T-helper 1 cell treated with Interleukin-12 subunit alpha and Interleukin-12 subunit beta and Interleukin-4 antibody, amounts not matched to agents 30 μg/mL and 1 μg/mL, for 36 hours (primary cell): ENCODE data around the gene CMBL.
A peak's percentile ranks its signal among the peaks of the same experiment; 100 is the strongest.
"Not testable (repeated sequence)": the region's sequence is repeated elsewhere in the genome, so short reads cannot be mapped to it uniquely, and the experiment has no call there.

Experiments
- H3K27ac Mint-ChIP-seq: one replicate; pipeline ENCODE4 v1.8.0; 2021; ENCODE audit warnings: mild to moderate bottlenecking, mixed read lengths
- H3K27me3 Mint-ChIP-seq: one replicate; pipeline ENCODE4 v1.8.0; 2021; ENCODE audit warnings: low read depth, mixed read lengths
- H3K36me3 Mint-ChIP-seq: one replicate; pipeline ENCODE4 v1.8.0; 2021; ENCODE audit warnings: low read depth, mixed read lengths
- H3K4me1 Mint-ChIP-seq: one replicate; pipeline ENCODE4 v1.8.0; 2021; ENCODE audit warnings: low read depth, mixed read lengths
- H3K4me3 Mint-ChIP-seq: one replicate; pipeline ENCODE4 v1.8.0; 2021; ENCODE audit warnings: mild to moderate bottlenecking, moderate library complexity, mixed read lengths
- H3K9me3 Mint-ChIP-seq: one replicate; pipeline ENCODE4 v1.8.0; 2021; ENCODE audit warnings: mixed read lengths

Gene CMBL

DNA sequence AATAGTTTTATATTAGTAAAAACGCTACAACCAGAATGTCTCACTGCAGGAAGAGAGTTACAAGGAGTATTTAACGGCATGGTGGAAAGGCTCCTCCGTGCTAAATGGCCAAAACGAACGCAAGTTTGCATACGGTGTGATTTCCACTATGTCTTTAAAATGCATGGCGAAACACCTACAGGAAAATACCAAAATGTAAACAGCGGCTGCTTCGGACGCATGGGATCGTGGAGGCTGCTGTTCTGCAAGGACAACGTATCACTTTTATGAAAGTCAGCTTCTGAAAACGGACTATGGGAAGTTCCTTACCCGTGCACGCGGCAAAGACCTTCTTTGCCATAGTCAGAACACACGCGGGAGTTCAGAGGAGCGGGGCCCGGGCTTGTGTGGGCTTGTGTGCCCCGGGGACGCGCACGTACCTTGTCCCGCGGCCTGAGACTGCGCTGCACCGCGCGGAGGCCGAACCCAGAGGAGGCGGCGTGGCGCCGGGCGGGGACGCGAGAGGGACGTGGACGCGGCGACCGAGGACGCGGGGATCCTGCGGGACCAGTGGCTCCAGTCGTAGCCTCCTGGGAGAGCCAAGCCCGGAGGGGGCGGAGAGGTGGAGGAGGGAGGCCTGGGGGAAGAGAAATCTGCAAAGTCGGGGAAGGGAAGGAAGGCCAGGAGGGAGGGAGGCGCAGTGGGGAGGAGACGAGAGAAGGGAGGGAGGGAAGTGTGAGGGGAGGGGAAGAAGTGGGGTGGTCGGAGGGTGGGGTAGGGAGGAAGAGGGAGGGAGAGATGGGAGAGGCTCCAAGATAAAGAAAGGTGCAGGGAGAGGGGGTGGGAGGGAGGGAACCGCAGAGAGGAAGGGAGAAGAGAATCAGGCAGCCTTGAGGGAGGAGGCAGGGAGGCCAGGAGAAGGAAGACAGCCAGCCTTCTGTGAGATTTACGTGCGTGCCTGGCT, at the start of gene CMBL:
TSS of gene CMBL (minus strand) at position 697 of the 943 bp plus-strand sequence. CDS start 17,140 bp downstream, outside the sequence.
- H3K9me3 Mint-ChIP-seq = no peaks in the 10 kb centered on the region
- H3K4me1 Mint-ChIP-seq = peaks cover 8% of the 10 kb centered on the region
- H3K36me3 Mint-ChIP-seq = no peaks in the 10 kb centered on the region
- H3K27ac Mint-ChIP-seq = no peak within 1 kb of the TSS
- peaks cover 49% of the 10 kb centered on the region for H3K27me3 Mint-ChIP-seq
- H3K4me3 Mint-ChIP-seq = peak within 1 kb of the TSS; percentile 76

DNA sequence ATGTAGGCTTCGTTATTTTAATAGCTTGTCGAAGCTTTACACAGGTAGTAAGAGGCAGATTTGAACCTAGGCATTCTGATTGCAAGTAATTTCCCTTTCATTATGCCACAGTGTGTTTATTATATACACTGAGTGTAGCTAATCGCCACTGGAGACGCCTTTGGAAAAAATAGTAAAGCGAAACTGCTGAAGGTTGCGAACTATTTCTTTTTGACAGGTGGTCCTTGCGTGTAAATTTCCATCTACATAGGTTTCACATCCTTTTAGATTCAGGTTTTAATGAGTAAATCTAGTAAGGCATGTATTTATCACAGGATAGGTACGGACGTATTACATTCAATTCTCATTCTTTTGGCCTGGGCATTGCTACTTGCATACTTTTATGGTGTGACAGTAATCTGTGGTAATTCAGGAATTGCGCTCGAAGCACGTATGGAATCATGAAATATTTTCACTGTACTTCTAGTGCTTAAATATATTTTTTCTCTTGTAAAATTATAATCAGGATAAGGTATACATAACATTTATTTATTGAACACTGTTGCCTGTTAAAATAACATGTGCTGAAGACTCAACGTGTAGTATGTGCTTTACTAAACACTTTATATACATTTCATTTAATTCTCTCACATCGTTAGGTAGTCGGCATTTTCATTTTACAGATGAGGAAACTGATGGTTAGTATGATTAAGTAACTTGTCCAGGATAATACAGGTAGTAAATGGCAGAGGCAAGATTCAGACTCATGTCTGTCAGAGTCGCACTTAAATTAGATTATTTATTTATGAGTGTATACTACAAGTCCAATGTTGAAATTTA, 47.6 kb upstream of the CMBL start:
- Mint-ChIP-seq H3K4me3 (peak overlapping the region; percentile 98), H3K27me3 (no peaks in the 10 kb centered on the region), H3K4me1 (peaks cover 30% of the 10 kb centered on the region), H3K9me3 (no peaks in the 10 kb centered on the region), H3K27ac (peak overlapping the region; percentile 99), H3K36me3 (no peaks in the 10 kb centered on the region)

DNA sequence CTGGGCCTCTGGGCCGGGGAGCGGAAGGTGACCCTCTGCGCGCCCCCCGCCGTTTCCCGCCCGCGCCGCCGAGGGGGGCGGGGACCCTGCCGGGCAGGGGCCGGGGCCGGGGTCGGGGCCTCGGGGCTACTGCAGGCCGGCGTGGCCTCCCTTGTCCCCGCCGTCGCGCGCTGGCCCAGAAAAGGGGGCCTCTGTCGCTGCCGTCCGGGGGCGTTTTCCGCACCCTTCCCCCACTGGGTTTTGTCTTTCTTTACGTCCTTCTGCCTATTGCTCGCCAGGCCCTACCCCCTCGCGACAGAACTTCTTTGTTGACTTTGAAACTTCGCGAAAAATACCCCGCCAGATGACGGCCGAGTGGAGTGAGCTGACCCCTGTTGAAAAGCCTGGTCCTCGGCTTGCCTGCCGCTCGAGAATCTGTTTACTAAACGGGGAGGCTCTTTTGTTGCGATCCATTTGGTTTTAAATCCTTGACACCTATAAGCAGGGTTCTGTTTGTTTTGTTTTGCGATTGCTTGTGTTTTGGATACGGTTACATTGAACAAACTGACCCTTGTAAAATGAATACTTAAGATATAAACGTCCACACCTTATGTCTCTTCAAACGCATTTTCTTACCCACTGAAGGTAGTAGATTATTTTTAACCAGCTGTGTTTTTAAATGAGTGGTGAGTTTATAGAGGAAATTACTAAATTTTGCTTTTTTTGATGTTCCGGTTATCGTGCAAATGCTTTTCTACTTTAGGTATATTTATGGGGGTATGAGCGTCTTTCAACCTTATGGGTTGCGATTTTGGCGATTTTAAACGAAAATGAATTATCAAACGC, 46.6 kb upstream of the CMBL start:
- peak overlapping the region; percentile 99 for H3K27ac Mint-ChIP-seq
- peak overlapping the region; percentile 98 for H3K4me3 Mint-ChIP-seq
- H3K27me3 Mint-ChIP-seq = no peaks in the 10 kb centered on the region
- no peaks in the 10 kb centered on the region for H3K9me3 Mint-ChIP-seq
- H3K4me1 Mint-ChIP-seq = peaks cover 30% of the 10 kb centered on the region
- H3K36me3 Mint-ChIP-seq = no peaks in the 10 kb centered on the region

DNA sequence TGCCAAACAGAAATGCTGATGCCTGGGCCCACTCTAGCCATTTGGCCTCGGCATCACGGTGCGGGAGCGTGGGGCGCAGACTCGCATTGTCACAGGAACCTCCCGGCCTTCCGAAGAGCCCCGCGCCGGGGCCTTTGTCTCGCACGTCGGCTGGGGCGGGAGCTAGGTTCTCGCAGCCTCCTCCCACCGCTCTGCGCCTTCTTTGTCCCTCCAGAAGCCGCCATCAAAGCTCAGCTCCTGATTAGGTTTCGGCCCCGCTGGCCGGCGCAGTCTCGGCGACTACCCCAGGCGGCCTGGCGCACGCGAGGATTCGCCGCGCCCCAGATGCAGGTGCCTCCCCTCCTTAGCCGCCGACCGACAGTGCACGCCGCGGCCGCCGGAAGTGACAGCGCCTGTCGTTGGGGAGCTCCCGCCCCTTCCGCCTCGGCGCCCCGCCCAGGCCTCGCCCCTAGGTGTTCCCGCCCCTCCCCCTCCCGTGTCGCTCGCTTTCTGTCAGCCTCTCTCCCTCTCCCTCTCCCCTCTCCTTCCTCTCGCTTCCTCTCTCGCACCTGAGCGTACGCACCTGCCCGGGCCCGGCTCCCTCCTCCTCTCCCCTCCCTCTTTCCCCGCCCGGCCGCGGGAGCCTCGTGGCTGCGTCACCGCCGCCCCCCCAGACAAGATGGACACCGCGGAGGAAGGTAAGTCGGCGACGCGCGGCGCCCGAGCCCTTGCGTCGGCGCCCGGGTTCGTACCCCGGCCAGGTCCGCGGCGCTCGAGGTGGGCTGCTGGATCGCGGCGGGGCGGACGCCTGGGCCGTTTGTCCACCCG, 45.7 kb upstream of the CMBL start, which contains the start of gene MARCHF6:
TSS of gene MARCHF6 (plus strand) at position 455 of the 807 bp plus-strand sequence. CDS start at position 659, 204 bp downstream.
- peak within 1 kb of the TSS; percentile 99 for H3K27ac Mint-ChIP-seq

DNA sequence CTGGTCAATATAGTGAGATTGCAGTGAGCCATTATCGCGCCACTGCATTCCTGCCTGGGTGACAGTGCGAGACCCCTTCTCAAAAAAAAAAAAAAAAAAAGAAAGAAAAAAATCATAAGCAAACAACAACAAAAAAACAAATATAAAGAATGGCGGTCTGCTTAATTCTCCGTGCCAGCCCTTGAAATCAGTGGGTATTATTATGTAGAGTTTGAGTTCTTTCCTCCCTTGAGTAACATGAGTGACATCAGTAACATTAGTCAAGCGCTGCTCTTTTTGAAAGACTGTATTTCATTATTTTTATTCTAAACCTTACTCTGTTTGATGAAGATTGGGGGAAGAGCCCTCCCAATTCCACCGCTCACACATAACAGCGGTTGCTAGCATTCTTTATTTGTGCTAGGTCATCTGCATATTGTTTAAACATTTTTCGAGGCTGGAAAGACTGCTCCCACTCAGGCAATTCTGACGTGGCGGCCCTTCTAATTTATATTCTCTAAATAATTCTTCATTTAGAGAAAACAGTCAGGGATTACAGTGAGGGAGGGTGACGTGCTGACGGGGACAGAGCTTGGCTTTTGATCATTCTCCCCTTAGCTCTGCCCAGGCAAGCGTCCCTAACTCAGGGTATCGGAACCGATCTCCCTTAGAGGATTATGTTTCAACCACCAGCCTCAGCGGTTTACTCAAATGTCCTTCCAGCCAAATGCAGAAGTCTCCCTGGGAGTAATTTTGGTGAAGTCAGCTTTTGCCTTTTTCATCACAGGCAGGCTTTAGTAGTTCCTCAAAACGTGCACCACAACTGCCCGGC, 44.9 kb upstream of the CMBL start:
- peak overlapping the region; percentile 87 for H3K4me3 Mint-ChIP-seq
- no peaks in the 10 kb centered on the region for H3K27me3 Mint-ChIP-seq
- H3K4me1 Mint-ChIP-seq = peaks cover 24% of the 10 kb centered on the region
- H3K36me3 Mint-ChIP-seq = no peaks in the 10 kb centered on the region
- no peaks in the 10 kb centered on the region for H3K9me3 Mint-ChIP-seq
- peak overlapping the region; percentile 91 for H3K27ac Mint-ChIP-seq

More for the DNA sequence above, 45.7 kb upstream of the CMBL start, which contains the start of gene MARCHF6:
- Mint-ChIP-seq H3K9me3 (no peaks in the 10 kb centered on the region), H3K4me3 (peak within 1 kb of the TSS; percentile 98), H3K4me1 (peaks cover 30% of the 10 kb centered on the region), H3K27me3 (no peaks in the 10 kb centered on the region), H3K36me3 (no peaks in the 10 kb centered on the region)

DNA sequence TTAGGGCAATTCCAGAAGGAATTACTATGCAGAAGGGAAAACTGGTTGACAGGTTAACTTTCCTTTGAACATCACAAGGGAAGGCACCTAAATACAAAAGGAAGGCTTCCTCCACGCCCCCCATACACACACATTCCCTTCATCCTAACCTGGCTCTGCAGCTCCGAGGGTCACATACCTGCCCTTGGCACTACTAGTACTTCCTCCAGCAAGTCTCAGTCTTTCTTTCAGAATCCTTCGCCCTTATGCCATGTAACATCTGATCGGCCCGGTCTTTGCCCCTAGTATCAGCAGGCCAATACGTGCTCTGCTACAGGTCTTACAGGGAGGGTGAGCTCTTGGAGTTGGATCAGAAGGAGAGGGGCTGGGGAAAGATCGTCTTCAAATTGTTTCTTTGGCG, 44.2 kb upstream of the CMBL start:
- no peaks in the 10 kb centered on the region for H3K36me3 Mint-ChIP-seq
- H3K4me1 Mint-ChIP-seq = peaks cover 24% of the 10 kb centered on the region
- H3K27ac Mint-ChIP-seq = no peak overlapping the region
- H3K4me3 Mint-ChIP-seq = peak overlapping the region; percentile 23
- H3K27me3 Mint-ChIP-seq = no peaks in the 10 kb centered on the region
- H3K9me3 Mint-ChIP-seq = no peaks in the 10 kb centered on the region

DNA sequence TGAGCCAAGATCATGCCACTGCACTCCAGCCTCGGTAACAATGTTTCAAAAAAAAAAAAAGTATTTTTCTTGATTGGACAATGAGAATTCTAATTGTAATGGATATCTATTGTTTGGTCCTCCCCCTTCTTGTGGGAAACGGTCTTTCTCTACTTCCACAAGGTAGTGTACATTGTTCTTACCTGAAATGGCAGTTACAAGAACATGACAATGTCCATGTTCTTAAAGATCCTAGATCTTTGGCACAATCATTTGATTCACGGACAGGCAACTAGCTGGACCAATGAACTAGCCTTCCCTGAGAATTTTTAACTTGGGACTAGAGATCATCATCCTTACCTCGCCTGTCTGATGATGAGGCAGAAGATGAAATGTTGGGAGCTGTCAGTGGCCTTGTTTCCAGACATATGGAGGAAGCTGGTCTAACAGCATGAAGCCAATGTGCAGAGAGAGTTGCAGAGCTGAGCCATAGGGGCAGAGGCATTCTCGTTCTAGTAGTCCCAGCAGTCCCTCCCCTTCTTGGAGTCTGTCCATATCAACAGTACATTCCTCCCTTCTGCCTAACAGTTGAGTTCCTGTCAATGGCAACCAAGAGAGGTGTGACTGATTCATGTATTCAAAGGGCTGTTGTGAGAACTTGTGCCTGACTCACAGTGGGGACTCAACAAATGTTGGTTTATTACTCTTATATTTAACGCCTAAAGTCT, 43.6 kb upstream of the CMBL start:
- Mint-ChIP-seq H3K4me1 (peaks cover 22% of the 10 kb centered on the region), H3K27me3 (no peaks in the 10 kb centered on the region), H3K36me3 (no peaks in the 10 kb centered on the region), H3K4me3 (no peak overlapping the region), H3K9me3 (no peaks in the 10 kb centered on the region), H3K27ac (no peak overlapping the region)

DNA sequence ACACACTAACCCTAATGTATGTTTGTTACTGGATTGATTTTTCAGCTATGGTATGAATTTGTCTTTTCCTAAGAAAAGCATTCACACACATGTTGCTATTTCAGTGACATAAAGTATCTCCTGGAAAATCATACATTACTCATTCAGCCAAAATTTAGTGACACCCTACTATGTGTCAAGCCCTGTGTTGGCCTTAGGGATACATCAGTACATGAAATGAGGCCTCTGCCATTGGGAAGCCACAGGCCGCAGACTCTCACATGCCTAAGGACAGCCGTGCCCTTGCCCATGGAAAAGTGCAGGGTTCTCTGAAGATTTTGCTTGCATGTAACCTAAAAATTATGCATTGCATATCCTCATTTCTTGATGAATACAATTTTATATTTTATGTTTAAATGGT, 40.6 kb upstream of the CMBL start:
- Mint-ChIP-seq H3K9me3 (no peaks in the 10 kb centered on the region), H3K36me3 (no peaks in the 10 kb centered on the region), H3K4me3 (no peak overlapping the region), H3K4me1 (peaks cover 10% of the 10 kb centered on the region), H3K27ac (no peak overlapping the region), H3K27me3 (no peaks in the 10 kb centered on the region)

DNA sequence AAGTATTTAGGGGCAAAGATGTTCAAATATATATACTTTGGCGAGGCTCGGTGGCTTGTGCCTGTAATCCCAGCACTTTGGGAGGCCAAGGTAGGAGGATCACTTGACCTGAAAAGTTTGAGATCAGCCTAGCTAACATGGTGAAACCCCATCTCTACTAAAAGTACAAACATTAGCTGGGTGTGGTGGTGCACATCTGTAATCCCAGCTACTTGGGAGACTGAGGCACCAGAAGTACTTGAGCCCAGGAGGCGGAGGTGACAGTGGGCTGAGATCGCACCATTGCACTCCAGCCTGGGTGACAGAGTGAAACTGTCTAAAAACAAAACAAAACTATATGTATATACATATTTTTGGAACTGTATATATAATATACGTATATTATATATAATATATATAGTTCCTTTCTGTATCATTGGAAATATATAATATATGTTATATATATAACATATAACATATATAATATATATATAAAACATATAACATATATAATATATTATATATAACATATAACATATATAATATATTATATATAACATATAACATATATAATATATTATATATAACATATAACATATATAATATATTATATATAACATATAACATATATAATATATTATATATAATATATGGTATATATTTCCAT, 36.9 kb upstream of the CMBL start:
- not testable (repeated sequence) for H3K27me3 Mint-ChIP-seq, H3K4me1 Mint-ChIP-seq, H3K27ac Mint-ChIP-seq

DNA sequence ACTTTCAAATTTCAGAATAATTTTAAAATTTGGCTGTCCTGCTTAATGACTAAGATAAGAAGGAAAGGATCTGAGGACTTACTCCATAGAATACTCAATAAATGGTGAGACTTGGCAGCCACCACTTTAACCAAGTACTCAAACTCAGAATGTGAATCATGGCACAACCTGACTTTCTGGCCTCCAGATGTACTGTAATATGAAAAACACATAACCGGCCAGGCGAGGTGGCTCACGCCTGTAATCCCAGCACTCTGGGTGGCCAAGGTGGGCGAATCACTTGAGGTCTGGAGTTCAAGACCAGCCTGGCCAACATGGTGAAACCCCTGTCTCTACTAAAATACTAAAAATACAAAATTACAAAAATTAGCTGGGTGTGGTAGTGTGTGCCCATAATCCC, 35.8 kb upstream of the CMBL start:
- H3K36me3 Mint-ChIP-seq = no peaks in the 10 kb centered on the region
- H3K9me3 Mint-ChIP-seq = no peaks in the 10 kb centered on the region
- H3K4me3 Mint-ChIP-seq = no peak overlapping the region
- H3K4me1 Mint-ChIP-seq = no peaks in the 10 kb centered on the region
- no peaks in the 10 kb centered on the region for H3K27me3 Mint-ChIP-seq
- H3K27ac Mint-ChIP-seq = no peak overlapping the region

More for the DNA sequence above, 36.9 kb upstream of the CMBL start:
- not testable (repeated sequence) for H3K36me3 Mint-ChIP-seq, H3K9me3 Mint-ChIP-seq, H3K4me3 Mint-ChIP-seq

DNA sequence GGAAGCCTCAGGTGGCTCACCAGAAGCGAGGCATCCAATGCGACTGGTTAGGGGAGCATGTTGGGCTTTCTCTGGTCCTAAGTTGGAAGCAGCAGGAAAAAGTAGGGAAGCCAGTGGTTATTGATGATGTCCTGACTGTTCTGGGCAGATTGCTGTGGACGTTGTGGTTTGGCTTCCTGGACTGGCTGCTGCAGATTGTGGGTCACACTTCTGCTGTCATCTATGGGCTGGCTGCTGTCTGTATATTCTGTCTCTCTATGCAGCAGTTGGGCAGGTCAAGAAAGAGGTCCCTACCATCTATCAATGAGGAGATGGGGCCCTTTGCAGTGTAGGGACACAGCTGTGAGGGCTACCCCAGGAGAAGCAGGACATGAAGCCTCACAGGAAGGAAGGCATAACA, 32.3 kb upstream of the CMBL start:
- Mint-ChIP-seq H3K27ac (no peak overlapping the region), H3K9me3 (no peaks in the 10 kb centered on the region), H3K36me3 (no peaks in the 10 kb centered on the region), H3K4me1 (no peaks in the 10 kb centered on the region), H3K4me3 (no peak overlapping the region), H3K27me3 (peaks cover 7% of the 10 kb centered on the region)
